HEK293 (cell line): ENCODE results near the gene HOXC5.

Experiments
- GLIS1 ChIP-seq: fragments of 450-650 bp; formaldehyde crosslinking; IDR thresholded peaks from 2 replicates; pipeline ENCODE4 v1.5.1; 2016; ENCODE audit warnings: missing biosample characterization, missing genetic modification characterization
- GLIS2 ChIP-seq: fragments of 450-650 bp; formaldehyde crosslinking; IDR thresholded peaks from 2 replicates; pipeline ENCODE4 v1.5.1; 2016; ENCODE audit warnings: missing biosample characterization, missing genetic modification characterization
- IKZF3 ChIP-seq: fragments of 450-650 bp; IDR thresholded peaks from 2 replicates; pipeline ENCODE4 v1.5.0; 2018; ENCODE audit warnings: missing biosample characterization, mild to moderate bottlenecking, missing genetic modification characterization, moderate library complexity
- PRDM1 ChIP-seq: fragments of 450-650 bp; formaldehyde crosslinking; IDR thresholded peaks from 2 replicates; pipeline ENCODE4; 2016; ENCODE audit warnings: missing biosample characterization, missing genetic modification characterization
- SP2 ChIP-seq: fragments of 450-650 bp; formaldehyde crosslinking; IDR thresholded peaks from 2 replicates; pipeline ENCODE4 v1.5.1; 2016; ENCODE audit warnings: missing biosample characterization, missing genetic modification characterization
- ZBTB48 ChIP-seq: fragments of 450-650 bp; formaldehyde crosslinking; IDR thresholded peaks from 2 replicates; pipeline ENCODE4 v1.5.1; 2016; ENCODE audit warnings: missing biosample characterization, missing genetic modification characterization
- ZFHX2 ChIP-seq: fragments of 450-650 bp; formaldehyde crosslinking; conservative IDR thresholded peaks from 2 replicates; pipeline ENCODE4 v1.5.1; 2016; ENCODE audit warnings: missing biosample characterization, missing genetic modification characterization
- ZFP3 ChIP-seq: fragments of 450-650 bp; formaldehyde crosslinking; IDR thresholded peaks from 2 replicates; pipeline ENCODE4 v1.5.1; 2016; ENCODE audit warnings: low read depth, missing biosample characterization, missing genetic modification characterization
- ZNF274 ChIP-seq, 2 experiments: fragments of 200-500 bp in 1 of 2; fragments of 450-650 bp in 1 of 2; sonication (Bioruptor generic) in 1 of 2; formaldehyde crosslinking in 1 of 2; IDR thresholded peaks; 2 replicates each; pipeline versions ENCODE4 v1.5.1 to v1.6.1; 2014 to 2016; ENCODE audit warnings: borderline replicate concordance in 1 of 2, inconsistent platforms in 1 of 2, low read length in 1 of 2, missing biosample characterization in 1 of 2, missing genetic modification characterization in 1 of 2
- ZNF48 ChIP-seq: fragments of 450-650 bp; formaldehyde crosslinking; IDR thresholded peaks from 2 replicates; pipeline ENCODE4 v1.5.1; 2016; ENCODE audit warnings: missing biosample characterization, missing genetic modification characterization
- ZNF623 ChIP-seq: fragments of 450-650 bp; formaldehyde crosslinking; IDR thresholded peaks from 2 replicates; pipeline ENCODE4 v1.5.1; 2016; ENCODE audit warnings: missing biosample characterization, missing genetic modification characterization
- ZNF76 ChIP-seq: fragments of 450-650 bp; formaldehyde crosslinking; IDR thresholded peaks from 2 replicates; pipeline ENCODE4; 2016; ENCODE audit warnings: low read depth, missing biosample characterization, missing genetic modification characterization, borderline replicate concordance
- ZNF791 ChIP-seq: fragments of 450-650 bp; formaldehyde crosslinking; IDR thresholded peaks from 2 replicates; pipeline ENCODE4 v1.5.1; 2016; ENCODE audit warnings: missing biosample characterization, missing genetic modification characterization
- ZNF792 ChIP-seq: fragments of 450-650 bp; formaldehyde crosslinking; IDR thresholded peaks from 2 replicates; pipeline ENCODE4 v1.5.1; 2016; ENCODE audit warnings: missing biosample characterization, missing genetic modification characterization
- ZSCAN30 ChIP-seq: fragments of 450-650 bp; IDR thresholded peaks from 2 replicates; pipeline ENCODE4 v1.5.1; 2018; ENCODE audit warnings: missing biosample characterization, mild to moderate bottlenecking, missing genetic modification characterization, moderate library complexity
- TF ChIP-seq, protein P1 (sequence below): fragments of 450-650 bp; formaldehyde crosslinking; IDR thresholded peaks from 2 replicates; pipeline ENCODE4 v1.5.1; 2016; ENCODE audit warnings: missing biosample characterization, missing genetic modification characterization
- TF ChIP-seq, protein P2 (sequence below): fragments of 450-650 bp; formaldehyde crosslinking; IDR thresholded peaks from 2 replicates; pipeline ENCODE4 v1.5.1; 2016; ENCODE audit warnings: missing biosample characterization, missing genetic modification characterization
- TF ChIP-seq, protein P3 (sequence below): fragments of 450-650 bp; formaldehyde crosslinking; IDR thresholded peaks from 2 replicates; pipeline ENCODE4 v1.5.1; 2016; ENCODE audit warnings: missing biosample characterization, missing genetic modification characterization
- TF ChIP-seq, protein P4 (sequence below): fragments of 450-650 bp; formaldehyde crosslinking; IDR thresholded peaks from 2 replicates; pipeline ENCODE4 v1.5.1; 2016; ENCODE audit warnings: missing biosample characterization, missing genetic modification characterization
- TF ChIP-seq, protein P5 (sequence below): fragments of 450-650 bp; formaldehyde crosslinking; IDR thresholded peaks from 2 replicates; pipeline ENCODE4 v1.5.1; 2017; ENCODE audit warnings: missing biosample characterization, missing genetic modification characterization
- TF ChIP-seq, protein P6 (sequence below): fragments of 450-650 bp; IDR thresholded peaks from 2 replicates; pipeline ENCODE4 v1.5.1; 2018; ENCODE audit warnings: missing biosample characterization, missing genetic modification characterization
- TF ChIP-seq, protein P7 (sequence below): fragments of 450-650 bp; formaldehyde crosslinking; IDR thresholded peaks from 2 replicates; pipeline ENCODE4 v1.5.1; 2016; ENCODE audit warnings: missing biosample characterization, missing genetic modification characterization, borderline replicate concordance

The HOXC5 gene

DNA sequence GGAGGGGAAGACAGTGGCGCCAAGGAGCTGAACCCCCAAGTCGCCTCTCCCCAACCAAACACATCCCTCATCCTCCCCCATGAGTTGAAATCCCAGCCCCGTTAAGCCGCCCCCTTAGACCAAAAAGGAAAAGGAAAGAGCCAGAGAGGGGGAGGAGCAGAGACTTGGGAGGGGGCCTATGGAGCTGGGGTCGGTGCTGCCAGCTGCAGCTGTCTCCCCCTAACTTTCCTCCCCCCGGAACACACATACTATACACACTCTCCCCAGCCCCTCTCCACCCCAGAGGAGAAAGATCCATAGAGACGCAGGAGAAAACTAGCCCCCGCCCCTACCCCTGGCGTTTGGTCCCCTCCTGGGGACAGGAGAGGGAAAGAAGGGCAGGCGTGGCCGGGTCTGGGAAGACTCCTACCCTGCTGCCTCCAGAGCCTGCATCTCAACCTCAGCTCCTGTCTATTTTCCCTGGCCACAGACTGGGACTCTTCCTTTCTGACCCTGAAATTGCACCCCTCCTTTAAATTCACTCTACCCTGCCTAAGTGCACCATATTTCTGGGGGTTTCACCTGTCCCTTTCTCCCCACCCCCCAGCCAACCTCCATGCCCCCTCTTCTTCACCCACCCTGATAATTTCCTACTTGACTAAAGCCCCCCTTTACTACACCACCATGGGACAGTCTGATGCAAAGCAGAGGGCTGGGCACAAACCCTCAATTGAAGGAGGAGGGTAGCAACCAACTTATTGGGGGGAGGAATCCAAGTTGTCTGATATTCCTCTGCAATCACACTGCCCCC, 34.5 kb upstream of the HOXC5 start (continued):
- TF ChIP-seq ZNF791 (tag by site-specific recombination) (no peak), PRDM1 (tag by site-specific recombination) (peak; percentile 75), ZFHX2 (tag by site-specific recombination) (peak; percentile 6; the same call in 1 of the 2 replicates), SP2 (peak; percentile 52), GLIS2 (tag by site-specific recombination) (peak; percentile 92), IKZF3 (tag by site-specific recombination) (peak; percentile 88), ZNF48 (tag by site-specific recombination) (no peak), ZNF76 (tag by site-specific recombination) (no peak), ZNF274 (IDR thresholded peaks at IDR 0.05; ENCODE audit: low read length) (no peak), ZNF274 (tag by site-specific recombination; IDR thresholded peaks at IDR 0.05; ENCODE audit: borderline replicate concordance) (no peak), GLIS1 (tag by site-specific recombination) (peak; percentile 66), ZBTB48 (tag by site-specific recombination) (peak; percentile 45; the same call in 1 of the 2 replicates), ZFP3 (tag by site-specific recombination) (peak; percentile 77), ZSCAN30 (tag by site-specific recombination) (no peak), ZNF792 (no peak), ZNF623 (tag by site-specific recombination) (no peak)
- TF ChIP-seq, protein P1, sequence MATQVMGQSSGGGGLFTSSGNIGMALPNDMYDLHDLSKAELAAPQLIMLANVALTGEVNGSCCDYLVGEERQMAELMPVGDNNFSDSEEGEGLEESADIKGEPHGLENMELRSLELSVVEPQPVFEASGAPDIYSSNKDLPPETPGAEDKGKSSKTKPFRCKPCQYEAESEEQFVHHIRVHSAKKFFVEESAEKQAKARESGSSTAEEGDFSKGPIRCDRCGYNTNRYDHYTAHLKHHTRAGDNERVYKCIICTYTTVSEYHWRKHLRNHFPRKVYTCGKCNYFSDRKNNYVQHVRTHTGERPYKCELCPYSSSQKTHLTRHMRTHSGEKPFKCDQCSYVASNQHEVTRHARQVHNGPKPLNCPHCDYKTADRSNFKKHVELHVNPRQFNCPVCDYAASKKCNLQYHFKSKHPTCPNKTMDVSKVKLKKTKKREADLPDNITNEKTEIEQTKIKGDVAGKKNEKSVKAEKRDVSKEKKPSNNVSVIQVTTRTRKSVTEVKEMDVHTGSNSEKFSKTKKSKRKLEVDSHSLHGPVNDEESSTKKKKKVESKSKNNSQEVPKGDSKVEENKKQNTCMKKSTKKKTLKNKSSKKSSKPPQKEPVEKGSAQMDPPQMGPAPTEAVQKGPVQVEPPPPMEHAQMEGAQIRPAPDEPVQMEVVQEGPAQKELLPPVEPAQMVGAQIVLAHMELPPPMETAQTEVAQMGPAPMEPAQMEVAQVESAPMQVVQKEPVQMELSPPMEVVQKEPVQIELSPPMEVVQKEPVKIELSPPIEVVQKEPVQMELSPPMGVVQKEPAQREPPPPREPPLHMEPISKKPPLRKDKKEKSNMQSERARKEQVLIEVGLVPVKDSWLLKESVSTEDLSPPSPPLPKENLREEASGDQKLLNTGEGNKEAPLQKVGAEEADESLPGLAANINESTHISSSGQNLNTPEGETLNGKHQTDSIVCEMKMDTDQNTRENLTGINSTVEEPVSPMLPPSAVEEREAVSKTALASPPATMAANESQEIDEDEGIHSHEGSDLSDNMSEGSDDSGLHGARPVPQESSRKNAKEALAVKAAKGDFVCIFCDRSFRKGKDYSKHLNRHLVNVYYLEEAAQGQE (tag by site-specific recombination): no peak
- TF ChIP-seq, protein P2, sequence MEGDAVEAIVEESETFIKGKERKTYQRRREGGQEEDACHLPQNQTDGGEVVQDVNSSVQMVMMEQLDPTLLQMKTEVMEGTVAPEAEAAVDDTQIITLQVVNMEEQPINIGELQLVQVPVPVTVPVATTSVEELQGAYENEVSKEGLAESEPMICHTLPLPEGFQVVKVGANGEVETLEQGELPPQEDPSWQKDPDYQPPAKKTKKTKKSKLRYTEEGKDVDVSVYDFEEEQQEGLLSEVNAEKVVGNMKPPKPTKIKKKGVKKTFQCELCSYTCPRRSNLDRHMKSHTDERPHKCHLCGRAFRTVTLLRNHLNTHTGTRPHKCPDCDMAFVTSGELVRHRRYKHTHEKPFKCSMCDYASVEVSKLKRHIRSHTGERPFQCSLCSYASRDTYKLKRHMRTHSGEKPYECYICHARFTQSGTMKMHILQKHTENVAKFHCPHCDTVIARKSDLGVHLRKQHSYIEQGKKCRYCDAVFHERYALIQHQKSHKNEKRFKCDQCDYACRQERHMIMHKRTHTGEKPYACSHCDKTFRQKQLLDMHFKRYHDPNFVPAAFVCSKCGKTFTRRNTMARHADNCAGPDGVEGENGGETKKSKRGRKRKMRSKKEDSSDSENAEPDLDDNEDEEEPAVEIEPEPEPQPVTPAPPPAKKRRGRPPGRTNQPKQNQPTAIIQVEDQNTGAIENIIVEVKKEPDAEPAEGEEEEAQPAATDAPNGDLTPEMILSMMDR (tag by site-specific recombination): 0 out of 2 replicates have a peak, but pooled peaks have one; percentile 53
- TF ChIP-seq, protein P3, sequence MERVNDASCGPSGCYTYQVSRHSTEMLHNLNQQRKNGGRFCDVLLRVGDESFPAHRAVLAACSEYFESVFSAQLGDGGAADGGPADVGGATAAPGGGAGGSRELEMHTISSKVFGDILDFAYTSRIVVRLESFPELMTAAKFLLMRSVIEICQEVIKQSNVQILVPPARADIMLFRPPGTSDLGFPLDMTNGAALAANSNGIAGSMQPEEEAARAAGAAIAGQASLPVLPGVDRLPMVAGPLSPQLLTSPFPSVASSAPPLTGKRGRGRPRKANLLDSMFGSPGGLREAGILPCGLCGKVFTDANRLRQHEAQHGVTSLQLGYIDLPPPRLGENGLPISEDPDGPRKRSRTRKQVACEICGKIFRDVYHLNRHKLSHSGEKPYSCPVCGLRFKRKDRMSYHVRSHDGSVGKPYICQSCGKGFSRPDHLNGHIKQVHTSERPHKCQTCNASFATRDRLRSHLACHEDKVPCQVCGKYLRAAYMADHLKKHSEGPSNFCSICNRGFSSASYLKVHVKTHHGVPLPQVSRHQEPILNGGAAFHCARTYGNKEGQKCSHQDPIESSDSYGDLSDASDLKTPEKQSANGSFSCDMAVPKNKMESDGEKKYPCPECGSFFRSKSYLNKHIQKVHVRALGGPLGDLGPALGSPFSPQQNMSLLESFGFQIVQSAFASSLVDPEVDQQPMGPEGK (tag by site-specific recombination): peak; percentile 95
- TF ChIP-seq, protein P4, sequence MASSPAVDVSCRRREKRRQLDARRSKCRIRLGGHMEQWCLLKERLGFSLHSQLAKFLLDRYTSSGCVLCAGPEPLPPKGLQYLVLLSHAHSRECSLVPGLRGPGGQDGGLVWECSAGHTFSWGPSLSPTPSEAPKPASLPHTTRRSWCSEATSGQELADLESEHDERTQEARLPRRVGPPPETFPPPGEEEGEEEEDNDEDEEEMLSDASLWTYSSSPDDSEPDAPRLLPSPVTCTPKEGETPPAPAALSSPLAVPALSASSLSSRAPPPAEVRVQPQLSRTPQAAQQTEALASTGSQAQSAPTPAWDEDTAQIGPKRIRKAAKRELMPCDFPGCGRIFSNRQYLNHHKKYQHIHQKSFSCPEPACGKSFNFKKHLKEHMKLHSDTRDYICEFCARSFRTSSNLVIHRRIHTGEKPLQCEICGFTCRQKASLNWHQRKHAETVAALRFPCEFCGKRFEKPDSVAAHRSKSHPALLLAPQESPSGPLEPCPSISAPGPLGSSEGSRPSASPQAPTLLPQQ (tag by site-specific recombination): no peak
- TF ChIP-seq, protein P5, sequence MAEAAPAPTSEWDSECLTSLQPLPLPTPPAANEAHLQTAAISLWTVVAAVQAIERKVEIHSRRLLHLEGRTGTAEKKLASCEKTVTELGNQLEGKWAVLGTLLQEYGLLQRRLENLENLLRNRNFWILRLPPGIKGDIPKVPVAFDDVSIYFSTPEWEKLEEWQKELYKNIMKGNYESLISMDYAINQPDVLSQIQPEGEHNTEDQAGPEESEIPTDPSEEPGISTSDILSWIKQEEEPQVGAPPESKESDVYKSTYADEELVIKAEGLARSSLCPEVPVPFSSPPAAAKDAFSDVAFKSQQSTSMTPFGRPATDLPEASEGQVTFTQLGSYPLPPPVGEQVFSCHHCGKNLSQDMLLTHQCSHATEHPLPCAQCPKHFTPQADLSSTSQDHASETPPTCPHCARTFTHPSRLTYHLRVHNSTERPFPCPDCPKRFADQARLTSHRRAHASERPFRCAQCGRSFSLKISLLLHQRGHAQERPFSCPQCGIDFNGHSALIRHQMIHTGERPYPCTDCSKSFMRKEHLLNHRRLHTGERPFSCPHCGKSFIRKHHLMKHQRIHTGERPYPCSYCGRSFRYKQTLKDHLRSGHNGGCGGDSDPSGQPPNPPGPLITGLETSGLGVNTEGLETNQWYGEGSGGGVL (tag by site-specific recombination): peak; percentile 91
- TF ChIP-seq, protein P6, sequence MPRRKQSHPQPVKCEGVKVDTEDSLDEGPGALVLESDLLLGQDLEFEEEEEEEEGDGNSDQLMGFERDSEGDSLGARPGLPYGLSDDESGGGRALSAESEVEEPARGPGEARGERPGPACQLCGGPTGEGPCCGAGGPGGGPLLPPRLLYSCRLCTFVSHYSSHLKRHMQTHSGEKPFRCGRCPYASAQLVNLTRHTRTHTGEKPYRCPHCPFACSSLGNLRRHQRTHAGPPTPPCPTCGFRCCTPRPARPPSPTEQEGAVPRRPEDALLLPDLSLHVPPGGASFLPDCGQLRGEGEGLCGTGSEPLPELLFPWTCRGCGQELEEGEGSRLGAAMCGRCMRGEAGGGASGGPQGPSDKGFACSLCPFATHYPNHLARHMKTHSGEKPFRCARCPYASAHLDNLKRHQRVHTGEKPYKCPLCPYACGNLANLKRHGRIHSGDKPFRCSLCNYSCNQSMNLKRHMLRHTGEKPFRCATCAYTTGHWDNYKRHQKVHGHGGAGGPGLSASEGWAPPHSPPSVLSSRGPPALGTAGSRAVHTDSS: no peak
- TF ChIP-seq, protein P7, sequence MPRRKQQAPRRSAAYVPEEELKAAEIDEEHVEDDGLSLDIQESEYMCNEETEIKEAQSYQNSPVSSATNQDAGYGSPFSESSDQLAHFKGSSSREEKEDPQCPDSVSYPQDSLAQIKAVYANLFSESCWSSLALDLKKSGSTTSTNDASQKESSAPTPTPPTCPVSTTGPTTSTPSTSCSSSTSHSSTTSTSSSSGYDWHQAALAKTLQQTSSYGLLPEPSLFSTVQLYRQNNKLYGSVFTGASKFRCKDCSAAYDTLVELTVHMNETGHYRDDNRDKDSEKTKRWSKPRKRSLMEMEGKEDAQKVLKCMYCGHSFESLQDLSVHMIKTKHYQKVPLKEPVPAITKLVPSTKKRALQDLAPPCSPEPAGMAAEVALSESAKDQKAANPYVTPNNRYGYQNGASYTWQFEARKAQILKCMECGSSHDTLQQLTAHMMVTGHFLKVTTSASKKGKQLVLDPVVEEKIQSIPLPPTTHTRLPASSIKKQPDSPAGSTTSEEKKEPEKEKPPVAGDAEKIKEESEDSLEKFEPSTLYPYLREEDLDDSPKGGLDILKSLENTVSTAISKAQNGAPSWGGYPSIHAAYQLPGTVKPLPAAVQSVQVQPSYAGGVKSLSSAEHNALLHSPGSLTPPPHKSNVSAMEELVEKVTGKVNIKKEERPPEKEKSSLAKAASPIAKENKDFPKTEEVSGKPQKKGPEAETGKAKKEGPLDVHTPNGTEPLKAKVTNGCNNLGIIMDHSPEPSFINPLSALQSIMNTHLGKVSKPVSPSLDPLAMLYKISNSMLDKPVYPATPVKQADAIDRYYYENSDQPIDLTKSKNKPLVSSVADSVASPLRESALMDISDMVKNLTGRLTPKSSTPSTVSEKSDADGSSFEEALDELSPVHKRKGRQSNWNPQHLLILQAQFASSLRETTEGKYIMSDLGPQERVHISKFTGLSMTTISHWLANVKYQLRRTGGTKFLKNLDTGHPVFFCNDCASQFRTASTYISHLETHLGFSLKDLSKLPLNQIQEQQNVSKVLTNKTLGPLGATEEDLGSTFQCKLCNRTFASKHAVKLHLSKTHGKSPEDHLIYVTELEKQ (tag by site-specific recombination): peak; percentile 57; the same call in 1 of the 2 replicates
